SK-N-SH (cell line): Measurements from ENCODE around the gene ZNRF4.

Source experiments
- MXI1 ChIP-seq: IDR thresholded peaks from 2 replicates; pipeline ENCODE4 v1.6.1; 2012; ENCODE audit warnings: mild to moderate bottlenecking, low read depth, low read length, improper control_type of control experiment
- TF ChIP-seq, protein P1 (sequence below): fragments of 200-600 bp; sonication (generic); IDR thresholded peaks from 2 replicates; pipeline ENCODE4 v1.6.1; 2017; ENCODE audit warnings: antibody characterized with exemption, mild to moderate bottlenecking, moderate library complexity
- TF ChIP-seq, protein P2 (sequence below): fragments of 150-350 bp; IDR thresholded peaks from 2 replicates; pipeline ENCODE4 v1.6.1; 2017; ENCODE audit warnings: antibody characterized with exemption, low read length, low read depth, borderline replicate concordance

GRCh38 chr19:5439452-5439851, 15.8 kb upstream of the ZNRF4 start:
- TF ChIP-seq, protein P1, sequence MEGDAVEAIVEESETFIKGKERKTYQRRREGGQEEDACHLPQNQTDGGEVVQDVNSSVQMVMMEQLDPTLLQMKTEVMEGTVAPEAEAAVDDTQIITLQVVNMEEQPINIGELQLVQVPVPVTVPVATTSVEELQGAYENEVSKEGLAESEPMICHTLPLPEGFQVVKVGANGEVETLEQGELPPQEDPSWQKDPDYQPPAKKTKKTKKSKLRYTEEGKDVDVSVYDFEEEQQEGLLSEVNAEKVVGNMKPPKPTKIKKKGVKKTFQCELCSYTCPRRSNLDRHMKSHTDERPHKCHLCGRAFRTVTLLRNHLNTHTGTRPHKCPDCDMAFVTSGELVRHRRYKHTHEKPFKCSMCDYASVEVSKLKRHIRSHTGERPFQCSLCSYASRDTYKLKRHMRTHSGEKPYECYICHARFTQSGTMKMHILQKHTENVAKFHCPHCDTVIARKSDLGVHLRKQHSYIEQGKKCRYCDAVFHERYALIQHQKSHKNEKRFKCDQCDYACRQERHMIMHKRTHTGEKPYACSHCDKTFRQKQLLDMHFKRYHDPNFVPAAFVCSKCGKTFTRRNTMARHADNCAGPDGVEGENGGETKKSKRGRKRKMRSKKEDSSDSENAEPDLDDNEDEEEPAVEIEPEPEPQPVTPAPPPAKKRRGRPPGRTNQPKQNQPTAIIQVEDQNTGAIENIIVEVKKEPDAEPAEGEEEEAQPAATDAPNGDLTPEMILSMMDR = no peak
- no peak for TF ChIP-seq MXI1
- TF ChIP-seq, protein P2, sequence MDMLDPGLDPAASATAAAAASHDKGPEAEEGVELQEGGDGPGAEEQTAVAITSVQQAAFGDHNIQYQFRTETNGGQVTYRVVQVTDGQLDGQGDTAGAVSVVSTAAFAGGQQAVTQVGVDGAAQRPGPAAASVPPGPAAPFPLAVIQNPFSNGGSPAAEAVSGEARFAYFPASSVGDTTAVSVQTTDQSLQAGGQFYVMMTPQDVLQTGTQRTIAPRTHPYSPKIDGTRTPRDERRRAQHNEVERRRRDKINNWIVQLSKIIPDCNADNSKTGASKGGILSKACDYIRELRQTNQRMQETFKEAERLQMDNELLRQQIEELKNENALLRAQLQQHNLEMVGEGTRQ = no peak
